ENCODE measurements around the gene KIAA1614.

The KIAA1614 gene

DNA sequence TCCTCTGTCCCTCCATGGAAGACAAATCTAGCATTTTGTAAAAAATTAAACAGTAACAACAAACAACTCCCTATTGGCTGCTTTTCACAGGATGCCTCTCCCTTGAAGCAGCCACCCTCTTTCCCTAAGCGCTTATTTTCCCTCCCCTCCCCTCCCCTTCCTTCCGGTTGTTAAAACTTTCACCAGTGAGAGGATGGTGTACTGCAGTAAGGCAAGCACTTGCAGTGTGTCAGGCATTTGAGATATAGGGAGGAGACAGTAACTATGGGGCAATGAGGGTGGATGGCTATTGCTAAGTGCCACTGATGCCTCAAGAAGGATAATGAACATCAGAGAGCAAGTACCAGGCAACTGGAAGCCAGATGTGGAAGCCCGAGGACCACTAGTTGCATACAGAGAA is 19.1 kb upstream of the KIAA1614 start:
- peaks cover 13% of the 10 kb centered on the region for H3K4me1 Mint-ChIP-seq
- no peak overlapping the region for H3K27ac Mint-ChIP-seq
- no peaks in the 10 kb centered on the region for H3K9me3 Mint-ChIP-seq
- peaks cover 6% of the 10 kb centered on the region for H3K27me3 Mint-ChIP-seq (ENCODE audit: low read depth, poor library complexity)
- TF ChIP-seq, protein P1, sequence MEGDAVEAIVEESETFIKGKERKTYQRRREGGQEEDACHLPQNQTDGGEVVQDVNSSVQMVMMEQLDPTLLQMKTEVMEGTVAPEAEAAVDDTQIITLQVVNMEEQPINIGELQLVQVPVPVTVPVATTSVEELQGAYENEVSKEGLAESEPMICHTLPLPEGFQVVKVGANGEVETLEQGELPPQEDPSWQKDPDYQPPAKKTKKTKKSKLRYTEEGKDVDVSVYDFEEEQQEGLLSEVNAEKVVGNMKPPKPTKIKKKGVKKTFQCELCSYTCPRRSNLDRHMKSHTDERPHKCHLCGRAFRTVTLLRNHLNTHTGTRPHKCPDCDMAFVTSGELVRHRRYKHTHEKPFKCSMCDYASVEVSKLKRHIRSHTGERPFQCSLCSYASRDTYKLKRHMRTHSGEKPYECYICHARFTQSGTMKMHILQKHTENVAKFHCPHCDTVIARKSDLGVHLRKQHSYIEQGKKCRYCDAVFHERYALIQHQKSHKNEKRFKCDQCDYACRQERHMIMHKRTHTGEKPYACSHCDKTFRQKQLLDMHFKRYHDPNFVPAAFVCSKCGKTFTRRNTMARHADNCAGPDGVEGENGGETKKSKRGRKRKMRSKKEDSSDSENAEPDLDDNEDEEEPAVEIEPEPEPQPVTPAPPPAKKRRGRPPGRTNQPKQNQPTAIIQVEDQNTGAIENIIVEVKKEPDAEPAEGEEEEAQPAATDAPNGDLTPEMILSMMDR (IDR thresholded peaks at IDR 0.05): no peak
- peaks cover 5% of the 10 kb centered on the region for H3K36me3 Mint-ChIP-seq (ENCODE audit: low read depth)
- DNase-seq: no peak
- H3K4me3 Mint-ChIP-seq: no peak overlapping the region

DNA sequence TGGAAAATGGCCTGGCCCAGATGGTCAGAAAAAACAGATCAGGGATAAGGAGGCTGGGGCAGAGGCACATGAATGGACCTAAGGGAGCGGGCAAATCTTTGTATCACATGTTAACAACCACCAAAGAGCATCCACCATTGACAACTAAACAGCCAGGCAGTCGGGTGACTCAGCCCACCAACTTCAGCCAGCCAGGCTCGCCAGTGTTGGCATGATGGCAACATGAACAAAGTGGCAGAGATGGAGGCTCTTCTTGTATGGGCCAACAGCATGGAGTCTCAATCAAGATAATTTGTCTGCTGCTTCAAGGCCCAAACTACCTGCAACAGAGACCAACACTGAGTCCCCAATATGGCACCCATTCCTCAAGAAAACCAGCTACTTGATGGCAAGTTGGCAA is 16.5 kb upstream of the KIAA1614 start:
- TF ChIP-seq, protein P1 (IDR thresholded peaks at IDR 0.05): no peak
- Mint-ChIP-seq H3K27me3 (ENCODE audit: low read depth, poor library complexity) (peaks cover 6% of the 10 kb centered on the region), H3K4me3 (no peak overlapping the region), H3K4me1 (peaks cover 31% of the 10 kb centered on the region), H3K36me3 (ENCODE audit: low read depth) (peaks cover 5% of the 10 kb centered on the region), H3K27ac (no peak overlapping the region), H3K9me3 (no peaks in the 10 kb centered on the region)
- DNase-seq: no peak

DNA sequence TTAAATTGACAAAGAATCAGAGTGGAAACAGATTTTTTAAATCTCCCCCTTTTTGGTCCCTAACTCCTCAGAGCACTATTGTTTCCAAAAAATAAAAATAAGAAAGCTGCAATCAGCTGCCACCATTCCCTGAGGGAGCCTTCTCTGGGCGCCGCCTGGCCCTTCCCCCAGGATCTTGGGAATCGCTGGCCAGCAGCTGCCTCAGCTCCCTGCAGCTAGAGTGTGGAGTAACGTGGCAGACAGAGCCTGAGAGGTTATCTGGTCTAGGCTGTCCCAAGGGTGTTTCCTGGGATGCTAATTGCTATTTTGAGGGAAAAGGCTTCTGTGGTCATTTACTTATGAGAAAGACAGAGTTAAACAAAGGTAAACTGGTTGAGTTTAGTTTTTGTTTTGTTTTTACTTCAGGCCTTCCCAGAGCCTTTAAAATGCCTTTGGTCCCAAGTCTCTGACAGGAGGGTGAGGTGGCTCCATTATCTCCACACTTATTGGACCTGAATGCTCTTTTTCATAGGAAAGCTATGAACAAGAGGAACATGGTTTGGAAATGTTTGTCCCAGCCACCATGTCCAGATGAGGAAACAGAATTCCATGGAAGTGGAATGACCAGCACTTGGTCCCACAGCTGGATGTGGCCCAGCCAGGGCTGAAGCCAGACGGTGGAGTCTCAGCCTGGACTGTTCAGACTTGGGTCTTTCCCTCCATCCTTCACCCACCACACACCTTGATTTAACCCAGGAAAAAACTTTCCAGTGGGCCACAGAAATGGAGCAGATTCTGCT is 14.1 kb upstream of the KIAA1614 start:
- TF ChIP-seq, protein P1 (IDR thresholded peaks at IDR 0.05): no peak
- Mint-ChIP-seq H3K27me3 (ENCODE audit: low read depth, poor library complexity) (peaks cover 6% of the 10 kb centered on the region), H3K36me3 (ENCODE audit: low read depth) (peaks cover 5% of the 10 kb centered on the region), H3K27ac (peak overlapping the region; percentile 44), H3K4me3 (no peak overlapping the region), H3K9me3 (no peaks in the 10 kb centered on the region), H3K4me1 (peaks cover 27% of the 10 kb centered on the region)
- DNase-seq: no peak

DNA sequence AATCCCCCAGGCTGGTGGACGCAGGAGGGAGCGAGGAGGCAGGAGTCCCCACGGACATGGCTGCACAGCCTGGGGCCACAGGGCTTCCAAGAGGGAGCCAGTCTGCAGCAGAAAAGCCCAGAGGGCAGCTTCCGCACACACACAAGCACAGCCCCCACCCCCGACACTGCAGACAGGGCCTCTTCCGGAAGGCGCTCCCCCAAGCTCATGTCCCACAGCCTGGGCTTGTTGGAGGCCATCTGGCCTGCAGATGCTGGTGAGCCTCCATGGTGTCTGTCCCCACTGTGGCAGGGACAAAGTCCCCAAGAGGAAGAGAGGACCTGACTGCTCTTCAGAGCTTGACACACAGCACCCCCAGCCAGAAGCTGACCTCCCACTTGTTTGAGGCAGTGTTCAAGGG is 13.4 kb upstream of the KIAA1614 start:
- peaks cover 27% of the 10 kb centered on the region for H3K4me1 Mint-ChIP-seq
- TF ChIP-seq, protein P1 (IDR thresholded peaks at IDR 0.05): no peak
- no peaks in the 10 kb centered on the region for H3K9me3 Mint-ChIP-seq
- peaks cover 5% of the 10 kb centered on the region for H3K36me3 Mint-ChIP-seq (ENCODE audit: low read depth)
- peak overlapping the region; percentile 36 for H3K27ac Mint-ChIP-seq
- H3K27me3 Mint-ChIP-seq (ENCODE audit: low read depth, poor library complexity): peaks cover 6% of the 10 kb centered on the region
- no peak for DNase-seq
- no peak overlapping the region for H3K4me3 Mint-ChIP-seq

DNA sequence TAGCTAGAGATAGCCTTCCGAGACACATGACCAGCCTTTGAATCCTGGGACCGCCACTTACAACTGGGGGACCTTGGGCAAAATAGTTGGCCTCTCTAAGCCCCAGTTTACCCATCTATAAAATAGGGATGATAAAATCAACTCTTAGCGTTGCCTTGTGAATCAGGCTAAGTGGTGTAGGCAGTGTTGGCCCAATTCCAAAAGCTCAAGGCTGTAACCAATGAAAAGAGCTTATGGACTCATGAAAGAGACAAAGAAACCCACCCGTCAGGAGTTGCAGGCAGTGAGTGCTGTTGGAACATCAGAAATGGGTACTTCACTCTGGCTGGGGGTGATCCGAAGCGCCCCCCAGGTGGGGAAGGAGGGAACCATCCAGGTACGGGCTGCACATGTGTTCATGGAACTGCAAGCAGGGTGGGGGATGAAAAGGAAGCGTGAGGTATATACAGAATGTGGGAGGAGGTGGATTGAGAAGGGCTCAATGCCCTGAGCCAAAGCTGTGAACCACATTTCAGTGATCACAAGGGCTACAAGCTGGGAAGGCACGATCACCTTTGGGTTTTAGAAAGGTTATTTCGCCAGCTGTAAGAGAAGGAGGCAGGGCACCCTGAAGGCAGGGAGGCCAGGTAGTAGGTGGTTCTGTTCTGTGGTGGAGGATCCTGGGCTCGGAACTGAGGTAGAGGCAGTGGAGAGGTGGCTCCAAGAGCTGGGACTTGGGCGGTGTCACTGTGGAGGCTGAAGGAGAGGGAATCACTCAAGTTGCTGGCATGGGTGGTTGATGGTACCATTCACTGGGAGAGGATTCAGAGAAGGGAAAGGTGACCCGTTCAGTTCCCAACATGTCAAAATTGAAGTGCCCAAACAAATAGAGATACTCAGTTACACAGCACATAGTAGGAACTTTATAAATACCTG is 11.4 kb upstream of the KIAA1614 start:
- no peak for DNase-seq
- Mint-ChIP-seq H3K27me3 (ENCODE audit: low read depth, poor library complexity) (peaks cover 3% of the 10 kb centered on the region), H3K4me3 (no peak overlapping the region), H3K4me1 (peaks cover 27% of the 10 kb centered on the region), H3K27ac (no peak overlapping the region), H3K9me3 (peaks cover 3% of the 10 kb centered on the region), H3K36me3 (ENCODE audit: low read depth) (no peaks in the 10 kb centered on the region)
- TF ChIP-seq, protein P1 (IDR thresholded peaks at IDR 0.05): no peak

Measured in nephron progenitor cell (in vitro differentiated cells).